Activated CD4-positive, alpha-beta T cell treated with anti-CD3 and anti-CD28 coated beads, Interleukin-2, amount 10 ng/mL, durations not matched to agents 24 days and 14 days (primary cell): ENCODE results near the gene GKN2. TPM values are rescaled to one million over a fixed set of nuclear protein-coding genes. Genes with fewer than 3 reads are reported as not detected.
"Not testable (repeated sequence)": the region's sequence is repeated elsewhere in the genome, so short reads cannot be mapped to it uniquely, and the experiment has no call there.

ENCODE experiments used
- DNase-seq: peaks from one replicate; pipeline ENCODE4 v3.0.0; 2022
- H3K27ac Mint-ChIP-seq: one replicate; pipeline ENCODE4 v1.8.0; 2022; ENCODE audit warnings: mild to moderate bottlenecking, mixed read lengths
- H3K27me3 Mint-ChIP-seq: one replicate; pipeline ENCODE4 v1.8.0; 2022; ENCODE audit warnings: mixed read lengths
- H3K36me3 Mint-ChIP-seq: one replicate; pipeline ENCODE4 v1.8.0; 2022; ENCODE audit warnings: low read depth, mild to moderate bottlenecking, mixed read lengths
- H3K4me1 Mint-ChIP-seq: one replicate; pipeline ENCODE4 v1.8.0; 2021; ENCODE audit warnings: mixed read lengths
- H3K4me3 Mint-ChIP-seq: one replicate; pipeline ENCODE4 v1.8.0; 2022; ENCODE audit warnings: mild to moderate bottlenecking, moderate library complexity, mixed read lengths
- H3K9me3 Mint-ChIP-seq: one replicate; pipeline ENCODE4 v1.8.0; 2021; ENCODE audit warnings: mixed read lengths
- intact Hi-C: fragments of 100-400 bp; cut with micrococcal nuclease; formaldehyde crosslinking; loops from one replicate; pipeline ENCODE4 v1.15.1; 2023
- total RNA-seq: library from RNA; stranded (reverse); gene quantifications from 2 replicates; pipeline ENCODE4 v1.2.3, GENCODE V29; 2022

Gene GKN2
- total RNA-seq, 1 donor from 2014 or later, result not detected

GRCh38 chr2:68974946-68975665 lies 22.4 kb upstream of the GKN2 start:
- Mint-ChIP-seq H3K27me3 (peaks cover 32% of the 10 kb centered on the region), H3K27ac (no peak overlapping the region), H3K36me3 (no peaks in the 10 kb centered on the region), H3K4me3 (no peak overlapping the region), H3K4me1 (no peaks in the 10 kb centered on the region), H3K9me3 (no peaks in the 10 kb centered on the region)
- intact Hi-C loops, result no loop called here
- DNase-seq, result peak; percentile 37

DNA sequence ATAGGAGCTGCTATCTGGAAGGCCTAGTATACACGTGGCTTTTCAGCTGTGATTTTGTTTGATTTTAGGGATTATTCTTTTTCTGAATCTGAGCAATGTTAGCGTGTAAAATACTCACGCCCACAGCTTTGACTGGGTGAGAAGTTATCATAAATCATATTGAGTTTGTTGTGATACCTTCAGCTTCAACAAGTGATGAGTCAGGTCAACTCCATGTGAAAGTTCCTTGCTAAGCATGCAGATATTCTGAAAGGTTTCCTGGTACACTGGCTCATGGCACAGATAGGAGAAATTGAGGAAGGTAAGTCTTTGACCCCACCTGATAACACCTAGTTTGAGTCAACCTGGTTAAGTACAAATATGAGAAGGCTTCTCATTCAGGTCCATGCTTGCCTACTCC lies 21.6 kb upstream of the GKN2 start, which contains the start of gene GKN1:
Gene GKN1, plus strand, starts transcription at position 386 of the 400 bp plus-strand sequence. CDS start 42 bp downstream, outside the sequence.
- DNase-seq, result peak; percentile 18
- peaks cover 32% of the 10 kb centered on the region for H3K27me3 Mint-ChIP-seq
- no peaks in the 10 kb centered on the region for H3K36me3 Mint-ChIP-seq
- intact Hi-C loops, result no loop called here
- no peaks in the 10 kb centered on the region for H3K9me3 Mint-ChIP-seq
- no peak within 1 kb of the TSS for H3K4me3 Mint-ChIP-seq
- no peaks in the 10 kb centered on the region for H3K4me1 Mint-ChIP-seq
- no peak within 1 kb of the TSS for H3K27ac Mint-ChIP-seq

- Mint-ChIP-seq H3K4me3 (no peak overlapping the region), H3K9me3 (no peaks in the 10 kb centered on the region), H3K27me3 (peaks cover 34% of the 10 kb centered on the region), H3K27ac (no peak overlapping the region), H3K4me1 (no peaks in the 10 kb centered on the region), H3K36me3 (no peaks in the 10 kb centered on the region)
- DNase-seq, result peak; percentile 39
- intact Hi-C loops, result no loop called here
These were observed 19.0 kb upstream of the GKN2 start for GRCh38 chr2:68971591-68972231.

DNA sequence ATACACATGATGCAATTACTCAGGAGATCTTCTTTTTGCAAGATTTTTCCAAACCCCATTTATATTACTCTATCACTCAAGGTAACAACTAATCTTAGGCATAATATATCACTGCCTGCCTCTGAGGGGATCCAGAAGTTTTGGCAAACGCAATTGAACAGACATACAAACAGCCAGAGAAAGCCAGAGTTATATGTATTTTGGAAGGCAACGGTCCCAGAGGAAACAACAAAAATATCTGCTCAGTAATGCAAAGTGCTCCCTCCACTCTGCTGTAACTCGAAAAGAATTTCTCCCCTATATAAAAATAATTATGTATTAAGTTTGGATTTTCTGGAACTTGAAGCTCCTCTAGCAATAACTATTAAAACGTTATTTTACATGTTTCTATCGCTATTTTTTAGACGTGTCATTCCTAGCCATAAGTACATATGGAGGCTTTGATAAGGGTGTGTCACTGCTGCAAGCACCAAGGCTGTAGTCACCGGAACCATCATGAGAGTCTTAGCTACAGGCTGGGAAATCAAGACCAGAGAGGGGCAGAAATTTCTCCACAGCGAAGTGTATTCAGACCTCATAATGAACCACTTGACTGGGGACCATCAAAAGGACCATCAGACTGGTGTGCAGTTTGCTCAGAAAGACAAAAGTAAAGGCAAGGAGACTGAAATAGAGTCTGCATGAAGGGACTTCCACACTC lies 18.0 kb upstream of the GKN2 start:
- peaks cover 35% of the 10 kb centered on the region for H3K27me3 Mint-ChIP-seq

DNA sequence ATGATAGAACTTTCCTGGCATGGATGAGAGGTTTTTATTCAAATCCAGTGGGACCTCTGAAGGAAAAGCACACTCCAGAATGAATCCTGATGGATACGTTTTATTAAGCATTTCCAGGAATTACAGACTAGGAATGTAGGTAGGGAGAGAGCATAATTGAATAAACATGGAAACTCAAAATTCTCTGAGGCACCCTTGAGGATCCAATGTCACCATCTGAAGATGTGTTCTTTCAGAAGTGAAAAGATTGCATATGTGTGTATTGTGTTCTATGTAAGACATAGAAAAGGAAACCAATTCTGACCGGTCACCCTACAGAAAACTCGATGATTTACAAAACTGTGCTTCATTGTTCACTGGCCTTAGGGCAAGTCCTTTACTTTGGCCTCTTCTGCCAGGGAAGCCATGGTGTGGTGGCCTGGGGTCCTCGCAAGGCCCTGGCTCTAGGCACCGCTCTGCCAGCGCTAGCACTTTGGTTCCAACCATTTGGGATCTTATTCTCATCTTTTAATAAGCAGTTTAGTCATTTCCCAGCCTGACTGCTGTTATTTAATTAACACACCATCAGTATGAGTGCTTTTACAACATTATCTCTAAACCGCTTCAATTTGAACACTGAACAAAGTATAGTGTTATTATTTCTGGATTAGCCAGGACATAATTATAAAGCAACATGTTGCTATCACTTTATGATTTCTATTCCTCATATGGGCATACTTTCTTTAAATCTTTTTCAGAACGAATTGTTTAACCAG lies 17.2 kb upstream of the GKN2 start:
- H3K27ac Mint-ChIP-seq, result no peak overlapping the region
- H3K4me3 Mint-ChIP-seq, result no peak overlapping the region
- H3K36me3 Mint-ChIP-seq, result no peaks in the 10 kb centered on the region
- H3K27me3 Mint-ChIP-seq, result peaks cover 32% of the 10 kb centered on the region
- peak; percentile 41 for DNase-seq
- no peaks in the 10 kb centered on the region for H3K4me1 Mint-ChIP-seq
- intact Hi-C loops, result no loop called here
- H3K9me3 Mint-ChIP-seq, result no peaks in the 10 kb centered on the region

More for the DNA sequence above, 18.0 kb upstream of the GKN2 start:
- intact Hi-C loops, result no loop called here
- no peaks in the 10 kb centered on the region for H3K4me1 Mint-ChIP-seq
- H3K27ac Mint-ChIP-seq, result no peak overlapping the region
- no peaks in the 10 kb centered on the region for H3K36me3 Mint-ChIP-seq
- DNase-seq, result peak; percentile 37
- H3K9me3 Mint-ChIP-seq, result no peaks in the 10 kb centered on the region
- no peak overlapping the region for H3K4me3 Mint-ChIP-seq

GRCh38 chr2:68968221-68968620 lies 15.5 kb upstream of the GKN2 start:
- Mint-ChIP-seq H3K4me1 (no peaks in the 10 kb centered on the region), H3K27ac (no peak overlapping the region), H3K36me3 (no peaks in the 10 kb centered on the region), H3K9me3 (no peaks in the 10 kb centered on the region), H3K27me3 (peaks cover 42% of the 10 kb centered on the region), H3K4me3 (no peak overlapping the region)
- DNase-seq, result no peak
- intact Hi-C loops, result no loop called here

DNA sequence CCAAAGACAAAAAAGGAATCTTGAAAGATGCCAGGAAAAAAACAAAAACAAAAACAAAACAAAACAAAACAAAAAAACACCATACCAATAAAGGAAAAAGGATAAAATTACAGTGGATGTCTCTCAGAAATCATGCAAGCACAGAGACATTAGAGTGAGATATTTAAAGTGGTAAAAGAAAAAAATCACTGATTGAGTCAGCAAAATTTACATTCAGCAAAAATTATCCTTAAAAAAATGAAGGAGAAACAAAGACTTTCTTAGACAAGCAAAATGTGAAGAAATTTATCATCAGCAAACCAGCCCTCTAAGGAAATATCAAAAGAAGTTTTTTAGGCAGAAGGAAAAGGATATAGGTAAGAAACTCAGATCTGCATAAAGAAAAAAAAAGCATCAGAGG lies 11.6 kb upstream of the GKN2 start:
- H3K36me3 Mint-ChIP-seq, result no peaks in the 10 kb centered on the region
- DNase-seq, result no peak
- H3K4me1 Mint-ChIP-seq, result no peaks in the 10 kb centered on the region
- H3K4me3 Mint-ChIP-seq, result no peak overlapping the region
- H3K9me3 Mint-ChIP-seq, result no peaks in the 10 kb centered on the region
- H3K27ac Mint-ChIP-seq, result no peak overlapping the region
- H3K27me3 Mint-ChIP-seq, result peaks cover 32% of the 10 kb centered on the region
- intact Hi-C loops, result no loop called here

DNA sequence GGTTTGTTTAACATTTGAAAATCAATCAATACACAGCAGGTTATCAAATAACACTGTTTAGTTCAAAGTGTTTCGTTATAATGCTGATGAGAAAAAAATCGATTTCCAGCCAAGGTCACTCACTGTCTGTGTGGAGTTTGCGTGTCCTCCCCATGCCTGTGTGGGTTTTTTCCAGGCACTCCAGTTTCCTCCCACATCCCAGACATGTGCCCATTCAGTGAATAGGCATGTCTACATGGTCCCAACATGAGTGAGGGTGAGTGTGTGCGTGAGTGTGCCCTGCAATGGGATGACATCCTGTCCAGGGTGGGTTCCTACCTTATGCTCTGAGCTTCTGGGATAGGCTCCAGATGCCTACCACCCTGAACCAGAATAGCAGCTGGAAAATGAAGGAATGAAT lies 8.7 kb upstream of the GKN2 start:
- Mint-ChIP-seq H3K4me3 (no peak overlapping the region), H3K4me1 (no peaks in the 10 kb centered on the region), H3K27me3 (peaks cover 30% of the 10 kb centered on the region), H3K36me3 (no peaks in the 10 kb centered on the region), H3K27ac (no peak overlapping the region), H3K9me3 (no peaks in the 10 kb centered on the region)
- DNase-seq, result no peak
- intact Hi-C loops, result no loop called here

DNA sequence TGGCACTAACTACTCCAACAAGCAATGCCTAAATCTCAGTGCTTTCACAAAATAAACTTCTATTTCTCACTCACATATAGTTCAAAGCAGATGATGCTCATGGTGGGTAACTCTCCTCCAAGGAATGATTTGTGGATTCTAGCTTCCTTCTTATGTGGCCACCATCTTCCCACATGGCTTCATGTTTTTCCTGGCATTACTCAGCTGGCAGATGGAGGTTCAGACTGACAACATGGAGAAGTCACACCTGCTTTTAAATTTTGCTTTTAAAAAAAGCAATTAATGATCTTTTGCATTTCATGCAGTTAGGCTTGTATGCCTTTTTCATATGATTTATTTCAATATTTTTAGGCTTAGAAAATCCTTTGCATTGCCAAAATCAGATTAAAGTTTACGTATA lies 6.3 kb upstream of the GKN2 start:
- Mint-ChIP-seq H3K4me1 (no peaks in the 10 kb centered on the region), H3K9me3 (no peaks in the 10 kb centered on the region), H3K4me3 (no peak overlapping the region), H3K27ac (no peak overlapping the region), H3K27me3 (peaks cover 30% of the 10 kb centered on the region), H3K36me3 (no peaks in the 10 kb centered on the region)
- DNase-seq, result no peak
- intact Hi-C loops, result no loop called here

DNA sequence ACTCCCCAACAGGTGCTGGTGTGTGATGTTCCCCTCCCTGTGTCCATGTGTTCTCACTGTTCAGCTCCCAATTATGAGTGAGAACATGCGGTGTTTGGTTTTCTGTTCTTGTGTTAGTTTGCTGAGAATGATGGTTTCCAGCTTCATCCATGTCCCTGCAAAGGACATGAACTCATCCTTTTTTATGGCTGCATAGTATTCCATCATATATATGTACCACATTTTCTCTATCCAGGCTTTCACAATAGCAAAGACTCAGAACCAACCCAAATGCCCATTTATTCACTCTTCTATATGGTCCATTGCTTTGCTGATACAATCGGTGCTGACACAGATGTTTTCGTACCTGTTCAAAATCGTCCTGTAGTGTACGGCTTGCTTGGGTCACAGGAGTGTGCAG lies 2.7 kb upstream of the GKN2 start:
- H3K9me3 Mint-ChIP-seq, H3K4me1 Mint-ChIP-seq, H3K27ac Mint-ChIP-seq, H3K36me3 Mint-ChIP-seq, H3K4me3 Mint-ChIP-seq, intact Hi-C loops, DNase-seq: not testable (repeated sequence)
- H3K27me3 Mint-ChIP-seq, result peaks cover 32% of the 10 kb centered on the region

DNA sequence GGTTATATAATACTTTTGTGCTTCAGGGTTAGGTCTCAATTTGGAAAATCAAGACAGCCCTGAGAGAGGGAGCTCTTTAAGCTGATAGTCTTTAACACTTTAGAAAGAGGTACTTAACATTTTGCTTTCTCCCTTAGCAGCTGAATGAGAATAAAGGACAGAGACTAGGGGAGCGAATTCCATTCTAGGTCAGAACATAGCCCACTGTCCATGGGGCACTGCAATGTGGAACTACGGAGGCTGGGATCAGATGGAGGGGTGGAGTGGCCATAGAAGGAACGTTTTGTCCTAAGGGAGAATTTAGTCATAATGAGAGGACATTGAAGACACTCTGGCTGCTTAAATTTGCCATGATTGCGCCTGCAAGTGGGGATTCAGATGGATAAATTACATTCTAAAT lies 794 bp downstream of the GKN2 start:
- H3K36me3 Mint-ChIP-seq, result no peaks in the 10 kb centered on the region
- H3K4me3 Mint-ChIP-seq, result no peak overlapping the region

GRCh38 chr2:68948710-68949109 lies 4.0 kb downstream of the GKN2 start:
- Mint-ChIP-seq H3K27me3 (peaks cover 28% of the 10 kb centered on the region), H3K4me1 (no peaks in the 10 kb centered on the region), H3K9me3 (no peaks in the 10 kb centered on the region), H3K4me3 (no peak overlapping the region), H3K27ac (no peak overlapping the region), H3K36me3 (no peaks in the 10 kb centered on the region)
- intact Hi-C loops, result no loop called here
- no peak for DNase-seq

More for the DNA sequence above, 794 bp downstream of the GKN2 start:
- Mint-ChIP-seq H3K9me3 (no peaks in the 10 kb centered on the region), H3K4me1 (no peaks in the 10 kb centered on the region), H3K27ac (no peak overlapping the region), H3K27me3 (peaks cover 26% of the 10 kb centered on the region)
- intact Hi-C loops, result no loop called here
- DNase-seq, result no peak

DNA sequence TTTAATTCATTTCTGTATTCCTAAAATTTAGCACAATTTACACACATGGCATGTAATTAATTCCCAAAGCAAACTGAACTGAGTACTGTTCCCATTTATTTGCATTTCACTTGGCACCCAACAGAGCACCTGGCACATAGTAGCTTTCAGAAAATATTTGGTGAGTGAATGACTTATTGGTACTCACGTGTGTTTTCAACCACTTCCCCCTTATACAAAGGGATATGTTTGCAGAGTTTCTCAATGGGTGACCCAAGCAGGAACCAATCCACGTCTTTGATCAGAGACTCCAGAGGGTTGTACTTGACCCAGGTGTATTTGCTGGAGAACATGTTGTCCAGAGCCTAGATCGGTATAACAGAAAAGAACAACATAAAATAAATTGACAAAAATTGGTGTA lies 6.6 kb downstream of the GKN2 start:
- intact Hi-C loops, result no loop called here
- no peak overlapping the region for H3K4me3 Mint-ChIP-seq
- no peak overlapping the region for H3K27ac Mint-ChIP-seq
- no peaks in the 10 kb centered on the region for H3K36me3 Mint-ChIP-seq
- H3K4me1 Mint-ChIP-seq, result peaks cover 2% of the 10 kb centered on the region
- H3K9me3 Mint-ChIP-seq, result no peaks in the 10 kb centered on the region
- H3K27me3 Mint-ChIP-seq, result peaks cover 37% of the 10 kb centered on the region
- no peak for DNase-seq
